Liver (tissue), 9 donors: ENCODE results near the gene ITGBL1. TPM values are rescaled to one million over a fixed set of nuclear protein-coding genes. Genes with fewer than 3 reads are reported as not detected.

ENCODE experiments used
- DNase-seq: peaks from one replicate; pipeline ENCODE4 v3.0.0-alpha.2; 2017; ENCODE audit warnings: low spot score
- H3K27ac ChIP-seq, 2 donors: one replicate each; pipeline ENCODE4 v1.7.0; 2013; ENCODE audit warnings: inconsistent platforms in 2 of 2, low read length in 2 of 2, control low read depth in 1 of 2, low read depth in 1 of 2, mild to moderate bottlenecking in 1 of 2
- H3K27me3 ChIP-seq, 4 donors: one replicate each; pipeline versions ENCODE4 v1.6.1 to v1.7.0; 2013; ENCODE audit warnings: low read length in 3 of 4, inconsistent platforms in 1 of 4, mild to moderate bottlenecking in 1 of 4, moderate library complexity in 1 of 4; ENCODE audit not compliant: control insufficient read depth in 4 of 4, insufficient read depth in 4 of 4
- H3K36me3 ChIP-seq, 4 donors: one replicate each; pipeline versions ENCODE4 v1.6.1 to v1.7.0; 2013; ENCODE audit warnings: low read length in 3 of 4, mild to moderate bottlenecking in 3 of 4, low read depth in 1 of 4, moderate library complexity in 1 of 4; ENCODE audit not compliant: control insufficient read depth in 4 of 4, insufficient read depth in 3 of 4
- H3K4me1 ChIP-seq, 4 donors: one replicate each; pipeline versions ENCODE4 v1.6.1 to v1.7.0; 2013; ENCODE audit warnings: low read length in 3 of 4, mild to moderate bottlenecking in 3 of 4, moderate library complexity in 1 of 4; ENCODE audit not compliant: control insufficient read depth in 4 of 4, insufficient read depth in 4 of 4
- H3K4me3 ChIP-seq, 3 donors: one replicate each; pipeline versions ENCODE4 v1.6.1 to v1.7.0; 2013; ENCODE audit warnings: low read length in 3 of 3, control low read depth in 1 of 3, low read depth in 1 of 3, mild to moderate bottlenecking in 1 of 3
- H3K9ac ChIP-seq, 2 donors: one replicate each; pipeline ENCODE4 v1.7.0; 2013; ENCODE audit warnings: low read length in 2 of 2, mild to moderate bottlenecking in 2 of 2, moderate library complexity in 2 of 2, control low read depth in 1 of 2, low read depth in 1 of 2
- H3K9me3 ChIP-seq, 4 donors: one replicate each; pipeline versions ENCODE4 v1.6.1 to v1.7.0; 2013; ENCODE audit warnings: low read length in 3 of 4; ENCODE audit not compliant: control insufficient read depth in 4 of 4
- ATF3 ChIP-seq: IDR thresholded peaks from 2 replicates; pipeline ENCODE4 v1.6.1; 2016; ENCODE audit warnings: antibody characterized with exemption
- EGR1 ChIP-seq, 2 donors: IDR thresholded peaks; 2 replicates each; pipeline ENCODE4 v1.6.1; 2016 to 2018; ENCODE audit warnings: antibody characterized with exemption in 2 of 2, low read depth in 2 of 2
- FOXA1 ChIP-seq: IDR thresholded peaks from 2 replicates; pipeline ENCODE4 v1.6.1; 2016; ENCODE audit warnings: antibody characterized with exemption
- FOXA2 ChIP-seq: IDR thresholded peaks from 2 replicates; pipeline ENCODE4 v1.6.1; 2016; ENCODE audit warnings: antibody characterized with exemption
- GABPA ChIP-seq, 2 donors: IDR thresholded peaks in 1 of 2; conservative IDR thresholded peaks in 1 of 2; 2 replicates each; pipeline ENCODE4 v1.6.1; 2016; ENCODE audit warnings: antibody characterized with exemption in 2 of 2, mild to moderate bottlenecking in 1 of 2, moderate library complexity in 1 of 2
- HNF4A ChIP-seq, 2 donors: conservative IDR thresholded peaks; 2 replicates each; pipeline ENCODE4 v1.6.1; 2016; ENCODE audit warnings: antibody characterized with exemption in 2 of 2, mild to moderate bottlenecking in 2 of 2
- JUND ChIP-seq, 2 donors: IDR thresholded peaks; 2 replicates each; pipeline ENCODE4 v1.6.1; 2016; ENCODE audit warnings: antibody characterized with exemption in 2 of 2
- MAX ChIP-seq: IDR thresholded peaks from 2 replicates; pipeline ENCODE4 v1.6.1; 2016; ENCODE audit warnings: antibody characterized with exemption
- NR2F2 ChIP-seq: IDR thresholded peaks from 2 replicates; pipeline ENCODE4 v1.6.1; 2016; ENCODE audit warnings: antibody characterized with exemption
- RAD21 ChIP-seq, 2 donors: IDR thresholded peaks; 2 replicates each; pipeline ENCODE4 v1.6.1; 2016; ENCODE audit warnings: antibody characterized with exemption in 2 of 2, mild to moderate bottlenecking in 2 of 2
- RXRA ChIP-seq, 2 donors: IDR thresholded peaks; 2 replicates each; pipeline ENCODE4 v1.6.1; 2017 to 2018; ENCODE audit warnings: antibody characterized with exemption in 2 of 2, mild to moderate bottlenecking in 1 of 2
- WGBS: extraction: QIAGEN DNeasy Blood & Tissue Kit; methylation state at CpG from one replicate; pipeline ENCODE4 v1.1.7; 2013; 5-methylcytosine and 5-hydroxymethylcytosine counted together
- polyA plus RNA-seq, 2 donors: library from polyadenylated mRNA; stranded (reverse) in 1 of 2; unstranded in 1 of 2; fragments of 200-250 nt in 1 of 2; fragments of >200 nt in 1 of 2; fragmentation: Nextera tagmentation in 1 of 2; extraction: Ambion mirVana in 1 of 2; gene quantifications; one replicate each; pipeline versions ENCODE4 v1.2.1 to v1.2.3, GENCODE V29; 2013 to 2015
- total RNA-seq, 2 donors: library from RNA; depleted of rRNA; stranded (reverse); fragments of >200 nt; gene quantifications; one replicate each; pipeline ENCODE4 v1.2.3, GENCODE V29; 2014
- donor health status: healthy.
- donor health status: healthy.
- donor health status: healthy.
- donor health status: healthy.
- donor health status: healthy.

The ITGBL1 gene
- total and polyA plus RNA-seq, 4 donors = 0.28 to 2.2 (median 1.2) TPM

GRCh38 chr13:101455863-101456262, 3.4 kb downstream of the ITGBL1 start (continued):
- TF ChIP-seq ATF3 (no peak), JUND (IDR thresholded peaks at IDR 0.05) (no peak)

- peaks cover 4 to 11% (median 6%) of the 10 kb centered on the region in 4 donors for H3K4me1 ChIP-seq
- no peaks in the 10 kb centered on the region for H3K36me3 ChIP-seq
- no peak overlapping the region for H3K27ac ChIP-seq
- no peak for DNase-seq
- peaks cover 0 to 3% (median 0%) of the 10 kb centered on the region in 4 donors for H3K9me3 ChIP-seq
- TF ChIP-seq MAX = no peak
- no peaks in the 10 kb centered on the region for H3K27me3 ChIP-seq
- H3K4me3 ChIP-seq = no peak overlapping the region
- H3K9ac ChIP-seq = no peak overlapping the region
- 87% methylated on average over 2 of the region's 2 CpGs for WGBS
These were observed 4.7 kb downstream of the ITGBL1 start for GRCh38 chr13:101457176-101457575.

GRCh38 chr13:101465877-101466276, 13.4 kb downstream of the ITGBL1 start:
- Histone ChIP-seq H3K4me1 (no peaks in the 10 kb centered on the region), H3K36me3 (no peaks in the 10 kb centered on the region), H3K4me3 (no peak overlapping the region), H3K27me3 (peaks cover 0 to 2% (median 0%) of the 10 kb centered on the region in 4 donors), H3K27ac (no peak overlapping the region), H3K9ac (no peak overlapping the region), H3K9me3 (no peaks in the 10 kb centered on the region)
- WGBS = 76% methylated on average over 3 of the region's 3 CpGs
- no peak for TF ChIP-seq ATF3
- no peak for TF ChIP-seq EGR1 (IDR thresholded peaks at IDR 0.05; ENCODE audit: low read depth in 2 of 2)
- no peak for TF ChIP-seq HNF4A (conservative IDR thresholded peaks at IDR 0.05)
- no peak for TF ChIP-seq RXRA (IDR thresholded peaks at IDR 0.05)
- TF ChIP-seq FOXA1 = no peak
- TF ChIP-seq NR2F2 = no peak
- DNase-seq = no peak

- Histone ChIP-seq H3K4me3 (no peak overlapping the region), H3K36me3 (no peaks in the 10 kb centered on the region), H3K9me3 (no peaks in the 10 kb centered on the region), H3K27ac (no peak overlapping the region), H3K27me3 (peaks cover 0 to 2% (median 0%) of the 10 kb centered on the region in 4 donors), H3K4me1 (no peaks in the 10 kb centered on the region), H3K9ac (no peak overlapping the region)
- TF ChIP-seq MAX = no peak
- DNase-seq = no peak
- 67% methylated on average over 4 of the region's 4 CpGs for WGBS
These were observed 14.9 kb downstream of the ITGBL1 start for GRCh38 chr13:101467415-101467814.

- Histone ChIP-seq H3K27ac (no peak overlapping the region), H3K36me3 (no peaks in the 10 kb centered on the region), H3K9ac (no peak overlapping the region), H3K9me3 (no peaks in the 10 kb centered on the region), H3K27me3 (no peaks in the 10 kb centered on the region), H3K4me1 (no peaks in the 10 kb centered on the region), H3K4me3 (no peak overlapping the region)
- no peak for DNase-seq
- TF ChIP-seq MAX (no peak), GABPA (IDR thresholded peaks at IDR 0.05 in 1 of 2, conservative IDR thresholded peaks at IDR 0.05 in 1 of 2) (no peak), EGR1 (IDR thresholded peaks at IDR 0.05; ENCODE audit: low read depth in 2 of 2) (no peak), RXRA (IDR thresholded peaks at IDR 0.05) (no peak), FOXA2 (no peak), FOXA1 (no peak), RAD21 (IDR thresholded peaks at IDR 0.05) (no peak)
- 66% methylated on average over 2 of the region's 2 CpGs for WGBS
These were observed 21.0 kb downstream of the ITGBL1 start for GRCh38 chr13:101473458-101473857.
